Measurements from ENCODE around the gene NALF2.

The NALF2 gene

DNA sequence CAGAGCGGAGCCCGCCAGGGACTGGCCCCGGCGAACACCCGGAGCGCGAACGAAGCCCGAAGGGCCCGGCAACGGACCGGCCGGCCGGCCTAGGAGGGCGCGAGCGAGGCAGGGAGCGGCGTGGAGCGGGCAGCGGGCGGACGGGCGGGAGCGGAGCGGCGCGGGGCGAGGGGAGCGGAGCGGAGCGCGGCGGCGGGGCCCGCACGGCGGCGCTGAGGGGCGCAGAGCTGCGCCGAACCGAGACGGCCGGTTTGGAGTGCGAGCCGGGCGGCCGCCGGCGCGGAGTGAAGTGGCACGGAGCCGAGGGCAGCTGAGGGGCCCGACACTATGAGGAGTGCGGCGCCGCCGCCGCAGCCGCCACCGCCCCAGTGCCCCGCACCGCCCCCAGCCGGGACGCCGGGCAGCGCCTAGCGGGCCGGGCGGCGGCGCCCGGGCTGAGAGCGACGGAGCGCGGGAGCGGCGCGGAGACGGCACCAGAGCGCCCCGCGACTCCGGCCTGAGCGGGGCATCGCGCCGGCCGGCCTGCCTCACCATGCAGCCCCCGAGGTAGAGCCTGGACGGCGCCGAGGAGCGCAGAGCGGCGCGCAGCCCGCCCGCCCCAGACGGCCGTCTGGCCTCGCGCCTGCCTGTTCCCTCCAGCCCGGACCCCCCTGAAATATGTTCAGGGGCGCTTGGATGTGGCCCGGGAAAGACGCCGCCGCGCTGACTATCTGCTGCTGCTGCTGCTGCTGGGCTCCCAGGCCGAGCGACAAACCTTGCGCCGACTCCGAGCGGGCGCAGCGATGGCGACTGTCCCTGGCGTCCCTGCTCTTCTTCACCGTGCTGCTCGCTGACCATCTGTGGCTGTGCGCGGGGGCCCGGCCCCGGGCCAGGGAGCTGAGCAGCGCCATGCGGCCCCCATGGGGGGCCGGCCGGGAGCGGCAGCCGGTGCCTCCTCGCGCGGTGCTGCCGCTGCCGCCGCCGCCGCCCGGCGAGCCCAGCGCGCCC lies 793 bp downstream of the NALF2 start:
- CTCF ChIA-PET, result interaction anchor here (0.7 kb wide), 1 partner anchor 531 kb away, joined by 3 read pairs; no protein-coding TSS in a partner anchor
- H3K27ac ChIP-seq (ENCODE audit: extremely low read depth, low read depth, low read length), result peak overlapping the region; percentile 64; the same call in 1 of the 2 replicates
- peak overlapping the region; percentile 53 for H3K4me3 ChIP-seq (ENCODE audit: low read depth, low read length)
- POLR2A ChIA-PET, result no interaction called here
- peaks cover 4% of the 10 kb centered on the region for H3K9me3 ChIP-seq (ENCODE audit: control insufficient read depth, insufficient read depth, low read depth, low read length)
- TF ChIP-seq, protein P1, sequence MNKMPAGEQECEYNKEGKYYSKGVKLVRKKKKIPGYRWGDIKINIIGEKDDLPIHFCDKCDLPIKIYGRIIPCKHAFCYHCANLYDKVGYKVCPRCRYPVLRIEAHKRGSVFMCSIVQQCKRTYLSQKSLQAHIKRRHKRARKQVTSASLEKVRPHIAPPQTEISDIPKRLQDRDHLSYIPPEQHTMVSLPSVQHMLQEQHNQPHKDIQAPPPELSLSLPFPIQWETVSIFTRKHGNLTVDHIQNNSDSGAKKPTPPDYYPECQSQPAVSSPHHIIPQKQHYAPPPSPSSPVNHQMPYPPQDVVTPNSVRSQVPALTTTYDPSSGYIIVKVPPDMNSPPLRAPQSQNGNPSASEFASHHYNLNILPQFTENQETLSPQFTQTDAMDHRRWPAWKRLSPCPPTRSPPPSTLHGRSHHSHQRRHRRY (tag by site-specific recombination; IDR thresholded peaks at IDR 0.05), result no peak
- 0 out of 2 replicates have a peak, but pooled peaks have one; percentile 5 for TF ChIP-seq YY1 (tag by site-specific recombination; IDR thresholded peaks at IDR 0.05)
- no peak for TF ChIP-seq GLIS2 (tag by site-specific recombination; IDR thresholded peaks at IDR 0.05)
- TF ChIP-seq, protein P2, sequence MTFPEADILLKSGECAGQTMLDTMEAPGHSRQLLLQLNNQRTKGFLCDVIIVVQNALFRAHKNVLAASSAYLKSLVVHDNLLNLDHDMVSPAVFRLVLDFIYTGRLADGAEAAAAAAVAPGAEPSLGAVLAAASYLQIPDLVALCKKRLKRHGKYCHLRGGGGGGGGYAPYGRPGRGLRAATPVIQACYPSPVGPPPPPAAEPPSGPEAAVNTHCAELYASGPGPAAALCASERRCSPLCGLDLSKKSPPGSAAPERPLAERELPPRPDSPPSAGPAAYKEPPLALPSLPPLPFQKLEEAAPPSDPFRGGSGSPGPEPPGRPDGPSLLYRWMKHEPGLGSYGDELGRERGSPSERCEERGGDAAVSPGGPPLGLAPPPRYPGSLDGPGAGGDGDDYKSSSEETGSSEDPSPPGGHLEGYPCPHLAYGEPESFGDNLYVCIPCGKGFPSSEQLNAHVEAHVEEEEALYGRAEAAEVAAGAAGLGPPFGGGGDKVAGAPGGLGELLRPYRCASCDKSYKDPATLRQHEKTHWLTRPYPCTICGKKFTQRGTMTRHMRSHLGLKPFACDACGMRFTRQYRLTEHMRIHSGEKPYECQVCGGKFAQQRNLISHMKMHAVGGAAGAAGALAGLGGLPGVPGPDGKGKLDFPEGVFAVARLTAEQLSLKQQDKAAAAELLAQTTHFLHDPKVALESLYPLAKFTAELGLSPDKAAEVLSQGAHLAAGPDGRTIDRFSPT (tag by site-specific recombination; IDR thresholded peaks at IDR 0.05), result no peak
- TF ChIP-seq, protein P3, sequence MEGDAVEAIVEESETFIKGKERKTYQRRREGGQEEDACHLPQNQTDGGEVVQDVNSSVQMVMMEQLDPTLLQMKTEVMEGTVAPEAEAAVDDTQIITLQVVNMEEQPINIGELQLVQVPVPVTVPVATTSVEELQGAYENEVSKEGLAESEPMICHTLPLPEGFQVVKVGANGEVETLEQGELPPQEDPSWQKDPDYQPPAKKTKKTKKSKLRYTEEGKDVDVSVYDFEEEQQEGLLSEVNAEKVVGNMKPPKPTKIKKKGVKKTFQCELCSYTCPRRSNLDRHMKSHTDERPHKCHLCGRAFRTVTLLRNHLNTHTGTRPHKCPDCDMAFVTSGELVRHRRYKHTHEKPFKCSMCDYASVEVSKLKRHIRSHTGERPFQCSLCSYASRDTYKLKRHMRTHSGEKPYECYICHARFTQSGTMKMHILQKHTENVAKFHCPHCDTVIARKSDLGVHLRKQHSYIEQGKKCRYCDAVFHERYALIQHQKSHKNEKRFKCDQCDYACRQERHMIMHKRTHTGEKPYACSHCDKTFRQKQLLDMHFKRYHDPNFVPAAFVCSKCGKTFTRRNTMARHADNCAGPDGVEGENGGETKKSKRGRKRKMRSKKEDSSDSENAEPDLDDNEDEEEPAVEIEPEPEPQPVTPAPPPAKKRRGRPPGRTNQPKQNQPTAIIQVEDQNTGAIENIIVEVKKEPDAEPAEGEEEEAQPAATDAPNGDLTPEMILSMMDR (tag by site-specific recombination; IDR thresholded peaks at IDR 0.05), result no peak
- TF ChIP-seq, protein P4, sequence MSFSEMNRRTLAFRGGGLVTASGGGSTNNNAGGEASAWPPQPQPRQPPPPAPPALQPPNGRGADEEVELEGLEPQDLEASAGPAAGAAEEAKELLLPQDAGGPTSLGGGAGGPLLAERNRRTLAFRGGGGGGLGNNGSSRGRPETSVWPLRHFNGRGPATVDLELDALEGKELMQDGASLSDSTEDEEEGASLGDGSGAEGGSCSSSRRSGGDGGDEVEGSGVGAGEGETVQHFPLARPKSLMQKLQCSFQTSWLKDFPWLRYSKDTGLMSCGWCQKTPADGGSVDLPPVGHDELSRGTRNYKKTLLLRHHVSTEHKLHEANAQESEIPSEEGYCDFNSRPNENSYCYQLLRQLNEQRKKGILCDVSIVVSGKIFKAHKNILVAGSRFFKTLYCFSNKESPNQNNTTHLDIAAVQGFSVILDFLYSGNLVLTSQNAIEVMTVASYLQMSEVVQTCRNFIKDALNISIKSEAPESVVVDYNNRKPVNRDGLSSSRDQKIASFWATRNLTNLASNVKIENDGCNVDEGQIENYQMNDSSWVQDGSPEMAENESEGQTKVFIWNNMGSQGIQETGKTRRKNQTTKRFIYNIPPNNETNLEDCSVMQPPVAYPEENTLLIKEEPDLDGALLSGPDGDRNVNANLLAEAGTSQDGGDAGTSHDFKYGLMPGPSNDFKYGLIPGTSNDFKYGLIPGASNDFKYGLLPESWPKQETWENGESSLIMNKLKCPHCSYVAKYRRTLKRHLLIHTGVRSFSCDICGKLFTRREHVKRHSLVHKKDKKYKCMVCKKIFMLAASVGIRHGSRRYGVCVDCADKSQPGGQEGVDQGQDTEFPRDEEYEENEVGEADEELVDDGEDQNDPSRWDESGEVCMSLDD (tag by site-specific recombination; IDR thresholded peaks at IDR 0.05), result no peak
- TF ChIP-seq ZNF677 (tag by site-specific recombination; IDR thresholded peaks at IDR 0.05), result 0 out of 2 replicates have a peak, but pooled peaks have one; percentile 4
- TF ChIP-seq ZNF423 (tag by site-specific recombination; IDR thresholded peaks at IDR 0.05), result no peak
- TF ChIP-seq ZBTB8A (tag by site-specific recombination; IDR thresholded peaks at IDR 0.05), result 0 out of 2 replicates have a peak, but pooled peaks have one; percentile 1
- peaks cover 0 to 3% of the 10 kb centered on the region in 2 experiments; a peak in 1 of 3 replicates for H3K36me3 ChIP-seq (ENCODE audit: control insufficient read depth in 2 of 2, insufficient read depth in 1 of 2, low read length in 2 of 2)
- no peaks in the 10 kb centered on the region for H3K4me1 ChIP-seq (ENCODE audit: control insufficient read depth, insufficient read depth, low read length)

DNA sequence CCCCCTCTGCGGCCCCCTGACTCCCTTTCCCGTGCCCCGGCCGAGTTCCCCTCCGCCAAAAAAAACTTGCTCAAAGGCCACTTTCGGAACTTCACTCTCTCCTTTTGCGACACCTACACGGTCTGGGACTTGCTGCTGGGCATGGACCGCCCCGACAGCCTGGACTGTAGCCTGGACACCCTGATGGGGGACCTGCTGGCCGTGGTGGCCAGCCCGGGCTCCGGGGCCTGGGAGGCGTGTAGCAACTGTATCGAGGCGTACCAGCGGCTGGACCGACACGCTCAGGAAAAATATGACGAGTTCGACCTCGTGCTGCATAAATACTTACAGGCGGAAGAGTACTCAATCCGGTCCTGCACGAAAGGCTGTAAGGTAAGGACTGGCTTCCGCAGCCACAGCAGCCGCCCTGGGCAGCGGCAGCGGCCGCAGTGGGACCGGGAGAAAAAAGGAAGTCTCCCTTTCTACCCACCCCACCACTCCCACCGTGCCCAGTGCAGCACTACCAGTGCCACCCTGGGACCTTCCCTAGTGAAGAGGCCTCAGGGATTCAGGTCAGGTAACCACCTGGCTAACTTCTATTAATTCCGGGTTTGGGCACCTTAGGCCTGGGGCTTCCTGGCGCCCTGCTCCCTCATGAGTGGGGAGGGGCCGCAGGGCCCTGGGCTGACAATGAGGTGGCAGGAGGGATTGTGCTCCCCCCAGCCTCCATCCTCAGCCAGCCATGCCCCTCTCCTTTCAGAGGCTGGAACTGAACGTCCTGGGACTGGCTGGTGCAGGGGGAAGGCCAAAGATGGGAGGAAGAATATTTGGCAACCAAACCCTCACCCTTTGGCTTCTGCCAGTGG lies 1.9 kb downstream of the NALF2 start:
- Histone ChIP-seq H3K4me1 (ENCODE audit: control insufficient read depth, insufficient read depth, low read length) (no peaks in the 10 kb centered on the region), H3K27ac (ENCODE audit: extremely low read depth, low read depth, low read length) (no peak overlapping the region), H3K36me3 (ENCODE audit: control insufficient read depth in 2 of 2, insufficient read depth in 1 of 2, low read length in 2 of 2) (peaks cover 0 to 3% of the 10 kb centered on the region in 2 experiments; a peak in 2 of 3 replicates), H3K9me3 (ENCODE audit: control insufficient read depth, insufficient read depth, low read depth, low read length) (no peaks in the 10 kb centered on the region), H3K4me3 (ENCODE audit: low read depth, low read length) (no peak overlapping the region)
- POLR2A ChIA-PET, result no interaction called here
- CTCF ChIA-PET, result interaction anchor here (0.7 to 1.1 kb wide), 2 partner anchors 32 to 87 kb away, joined by 3 read pairs; no protein-coding TSS in a partner anchor
- no peak for TF ChIP-seq ZNF112 (tag by site-specific recombination; IDR thresholded peaks at IDR 0.05)
- TF ChIP-seq ZNF19 (tag by site-specific recombination; IDR thresholded peaks at IDR 0.05; ENCODE audit: low read depth), result no peak
- TF ChIP-seq, protein P5, sequence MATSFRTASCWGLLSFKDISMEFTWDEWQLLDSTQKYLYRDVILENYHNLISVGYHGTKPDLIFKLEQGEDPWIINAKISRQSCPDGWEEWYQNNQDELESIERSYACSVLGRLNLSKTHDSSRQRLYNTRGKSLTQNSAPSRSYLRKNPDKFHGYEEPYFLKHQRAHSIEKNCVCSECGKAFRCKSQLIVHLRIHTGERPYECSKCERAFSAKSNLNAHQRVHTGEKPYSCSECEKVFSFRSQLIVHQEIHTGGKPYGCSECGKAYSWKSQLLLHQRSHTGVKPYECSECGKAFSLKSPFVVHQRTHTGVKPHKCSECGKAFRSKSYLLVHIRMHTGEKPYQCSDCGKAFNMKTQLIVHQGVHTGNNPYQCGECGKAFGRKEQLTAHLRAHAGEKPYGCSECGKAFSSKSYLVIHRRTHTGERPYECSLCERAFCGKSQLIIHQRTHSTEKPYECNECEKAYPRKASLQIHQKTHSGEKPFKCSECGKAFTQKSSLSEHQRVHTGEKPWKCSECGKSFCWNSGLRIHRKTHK (tag by site-specific recombination; IDR thresholded peaks at IDR 0.05), result no peak
- TF ChIP-seq, protein P2 (tag by site-specific recombination; IDR thresholded peaks at IDR 0.05), result no peak
- no peak for TF ChIP-seq SCRT1 (tag by site-specific recombination; IDR thresholded peaks at IDR 0.05; ENCODE audit: borderline replicate concordance)
- no peak for TF ChIP-seq ZNF48 (tag by site-specific recombination; IDR thresholded peaks at IDR 0.05)
- TF ChIP-seq ZNF571 (tag by site-specific recombination; IDR thresholded peaks at IDR 0.05), result no peak
- TF ChIP-seq, protein P6, sequence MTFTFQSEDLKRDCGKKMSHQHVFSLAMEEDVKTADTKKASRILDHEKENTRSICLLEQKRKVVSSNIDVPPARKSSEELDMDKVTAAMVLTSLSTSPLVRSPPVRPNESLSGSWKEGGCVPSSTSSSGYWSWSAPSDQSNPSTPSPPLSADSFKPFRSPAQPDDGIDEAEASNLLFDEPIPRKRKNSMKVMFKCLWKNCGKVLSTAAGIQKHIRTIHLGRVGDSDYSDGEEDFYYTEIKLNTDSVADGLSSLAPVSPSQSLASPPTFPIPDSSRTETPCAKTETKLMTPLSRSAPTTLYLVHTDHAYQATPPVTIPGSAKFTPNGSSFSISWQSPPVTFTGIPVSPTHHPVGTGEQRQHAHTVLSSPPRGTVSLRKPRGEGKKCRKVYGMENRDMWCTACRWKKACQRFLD (tag by site-specific recombination; IDR thresholded peaks at IDR 0.05), result no peak
- TF ChIP-seq ZNF10 (tag by site-specific recombination; IDR thresholded peaks at IDR 0.05), result no peak
